Esophagus squamous epithelium (tissue), 5 donors: ENCODE results near the gene AOPEP. TPM values are rescaled to one million over a fixed set of nuclear protein-coding genes. Genes with fewer than 3 reads are reported as not detected.

ENCODE experiments used
- DNase-seq: peaks from one replicate; lab custom pipeline; 2025; lab: John Stamatoyannopoulos, UW
- H3K27ac ChIP-seq, 4 donors: fragments of 200-600 bp; sonication (generic); one replicate each; pipeline ENCODE4 v1.5.1; 2016 to 2019; ENCODE audit warnings: mild to moderate bottlenecking in 1 of 4
- H3K27me3 ChIP-seq, 4 donors: fragments of 200-600 bp; sonication (generic); 1 replicate in 3 of 4; 2 replicates in 1 of 4; pipeline versions ENCODE4 v1.5.1 to v1.6.0; 2017 to 2021; ENCODE audit warnings: antibody characterized with exemption in 1 of 4
- H3K36me3 ChIP-seq, 3 donors: fragments of 200-600 bp; sonication (generic); one replicate each; pipeline ENCODE4 v1.5.1; 2016 to 2019
- H3K4me1 ChIP-seq, 3 donors: fragments of 200-600 bp; sonication (generic); one replicate each; pipeline ENCODE4 v1.5.1; 2017 to 2019
- H3K4me3 ChIP-seq, 4 donors: fragments of 200-600 bp; sonication (generic); 1 replicate in 3 of 4; 2 replicates in 1 of 4; pipeline ENCODE4 v1.5.1; 2016 to 2019; ENCODE audit warnings: mild to moderate bottlenecking in 2 of 4, moderate library complexity in 1 of 4
- H3K9me3 ChIP-seq, 3 donors: fragments of 200-600 bp; sonication (generic); one replicate each; pipeline ENCODE4 v1.5.1; 2016 to 2019
- POLR2A ChIP-seq, 4 donors: fragments of 450-650 bp; IDR thresholded peaks; one replicate each; pipeline ENCODE4 v1.6.1; 2017; ENCODE audit warnings: antibody characterized with exemption in 4 of 4, mild to moderate bottlenecking in 4 of 4, moderate library complexity in 3 of 4
- WGBS, 2 donors: methylation state at CpG; one replicate each; pipeline ENCODE4 v1.1.5; 2018; 5-methylcytosine and 5-hydroxymethylcytosine counted together
- intact Hi-C: fragments of 100-400 bp; cut with DNase I; formaldehyde crosslinking; loops from one replicate; pipeline ENCODE4 v1.15.0; 2022
- total RNA-seq, 4 donors: library from RNA; depleted of rRNA; stranded (reverse); fragments of >200 nt; gene quantifications; one replicate each; pipeline ENCODE4 v1.1.0, GENCODE V29; 2016
- TF ChIP-seq, protein P1 (sequence below), 6 experiments: fragments of 450-650 bp in 4 of 6; fragments of 200-600 bp in 2 of 6; sonication (generic) in 2 of 6; IDR thresholded peaks; one replicate each; pipeline ENCODE4 v1.5.1; 2016 to 2019; ENCODE audit warnings: antibody characterized with exemption in 6 of 6, mild to moderate bottlenecking in 4 of 6, moderate library complexity in 4 of 6
- donor health status: DM: yes; HTN: yes; CAD: no.

The AOPEP gene
- total RNA-seq, 4 donors from 2014 or later, result 101 to 300 (median 115) TPM

DNA sequence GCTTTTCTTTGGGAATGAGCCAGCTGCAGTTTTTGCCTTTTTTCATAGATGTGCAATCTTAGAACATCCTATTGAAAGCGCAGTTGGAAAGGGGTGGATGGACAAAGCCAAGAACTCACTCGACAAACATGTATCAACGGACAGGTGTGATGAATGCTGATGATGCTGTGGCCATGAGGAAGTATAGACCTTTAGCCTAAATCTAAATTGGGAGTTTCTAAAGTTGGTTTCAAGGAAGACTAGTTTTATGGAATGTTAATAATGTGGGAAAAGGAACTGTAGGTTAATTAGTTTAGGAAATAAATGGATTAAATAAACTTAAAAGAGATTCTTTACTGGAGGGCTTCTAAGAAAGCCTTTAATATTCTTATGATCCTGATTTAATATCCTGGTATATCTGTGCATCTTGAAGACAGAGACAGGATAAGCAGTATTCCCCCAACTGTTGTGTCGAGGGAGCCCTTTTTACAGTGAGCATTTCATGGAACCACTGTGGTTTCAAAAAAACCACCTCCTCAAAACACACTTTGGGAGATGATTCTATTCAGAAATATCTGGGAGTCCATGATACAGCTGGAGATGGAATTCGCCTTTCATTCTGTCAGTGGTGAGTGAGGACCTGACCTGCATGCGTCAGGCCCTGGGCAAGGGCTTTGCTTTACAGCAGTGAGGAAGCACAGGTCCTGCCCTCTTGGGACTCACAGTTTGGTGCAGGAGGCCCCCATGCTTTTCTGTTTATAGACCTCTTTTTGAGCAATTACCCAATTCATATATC, 82.6 kb downstream of the AOPEP start:
- Histone ChIP-seq H3K4me1 (peaks cover 4 to 61% (median 28%) of the 10 kb centered on the region in 3 donors), H3K27ac (peak overlapping the region in 1 of 4 donors; percentile 13), H3K9me3 (no peaks in the 10 kb centered on the region), H3K4me3 (no peak overlapping the region), H3K27me3 (no peaks in the 10 kb centered on the region), H3K36me3 (no peaks in the 10 kb centered on the region)
- 93 to 97% methylated on average over 6 of the region's 6 CpGs for WGBS, 2 donors
- TF ChIP-seq, protein P1, sequence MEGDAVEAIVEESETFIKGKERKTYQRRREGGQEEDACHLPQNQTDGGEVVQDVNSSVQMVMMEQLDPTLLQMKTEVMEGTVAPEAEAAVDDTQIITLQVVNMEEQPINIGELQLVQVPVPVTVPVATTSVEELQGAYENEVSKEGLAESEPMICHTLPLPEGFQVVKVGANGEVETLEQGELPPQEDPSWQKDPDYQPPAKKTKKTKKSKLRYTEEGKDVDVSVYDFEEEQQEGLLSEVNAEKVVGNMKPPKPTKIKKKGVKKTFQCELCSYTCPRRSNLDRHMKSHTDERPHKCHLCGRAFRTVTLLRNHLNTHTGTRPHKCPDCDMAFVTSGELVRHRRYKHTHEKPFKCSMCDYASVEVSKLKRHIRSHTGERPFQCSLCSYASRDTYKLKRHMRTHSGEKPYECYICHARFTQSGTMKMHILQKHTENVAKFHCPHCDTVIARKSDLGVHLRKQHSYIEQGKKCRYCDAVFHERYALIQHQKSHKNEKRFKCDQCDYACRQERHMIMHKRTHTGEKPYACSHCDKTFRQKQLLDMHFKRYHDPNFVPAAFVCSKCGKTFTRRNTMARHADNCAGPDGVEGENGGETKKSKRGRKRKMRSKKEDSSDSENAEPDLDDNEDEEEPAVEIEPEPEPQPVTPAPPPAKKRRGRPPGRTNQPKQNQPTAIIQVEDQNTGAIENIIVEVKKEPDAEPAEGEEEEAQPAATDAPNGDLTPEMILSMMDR (IDR thresholded peaks at IDR 0.05), result no peak
- no peak for TF ChIP-seq POLR2A (IDR thresholded peaks at IDR 0.05)
- no peak for DNase-seq
- intact Hi-C loops, result no loop called here

DNA sequence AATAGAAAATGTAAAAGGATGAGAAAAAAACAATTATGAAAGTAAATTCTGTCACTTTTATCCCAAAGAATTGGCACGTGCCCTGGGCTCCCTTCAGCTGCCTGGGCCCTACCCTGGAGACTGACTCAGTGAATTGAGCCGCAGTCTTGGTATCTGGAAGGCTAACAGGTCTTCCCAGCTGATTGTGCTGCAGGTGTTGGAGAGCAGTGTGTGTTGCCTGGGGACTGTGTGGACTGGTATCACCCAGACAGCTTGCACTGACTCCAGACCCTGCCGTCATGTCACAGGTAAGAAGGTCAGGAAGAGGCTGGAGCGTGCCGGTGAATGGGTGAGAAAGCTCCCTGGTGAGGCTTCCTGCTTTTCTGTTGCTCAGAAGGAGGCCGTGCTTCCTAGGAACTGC, 83.3 kb downstream of the AOPEP start:
- Histone ChIP-seq H3K4me1 (peaks cover 4 to 59% (median 22%) of the 10 kb centered on the region in 3 donors), H3K27ac (peak overlapping the region in 1 of 4 donors; percentile 13), H3K4me3 (no peak overlapping the region), H3K36me3 (no peaks in the 10 kb centered on the region), H3K27me3 (no peaks in the 10 kb centered on the region), H3K9me3 (no peaks in the 10 kb centered on the region)
- no peak for DNase-seq
- intact Hi-C loops, result no loop called here
- no peak for TF ChIP-seq POLR2A (IDR thresholded peaks at IDR 0.05)
- TF ChIP-seq, protein P1 (IDR thresholded peaks at IDR 0.05), result no peak
- 80 to 88% methylated on average over 6 of the region's 6 CpGs for WGBS, 2 donors

DNA sequence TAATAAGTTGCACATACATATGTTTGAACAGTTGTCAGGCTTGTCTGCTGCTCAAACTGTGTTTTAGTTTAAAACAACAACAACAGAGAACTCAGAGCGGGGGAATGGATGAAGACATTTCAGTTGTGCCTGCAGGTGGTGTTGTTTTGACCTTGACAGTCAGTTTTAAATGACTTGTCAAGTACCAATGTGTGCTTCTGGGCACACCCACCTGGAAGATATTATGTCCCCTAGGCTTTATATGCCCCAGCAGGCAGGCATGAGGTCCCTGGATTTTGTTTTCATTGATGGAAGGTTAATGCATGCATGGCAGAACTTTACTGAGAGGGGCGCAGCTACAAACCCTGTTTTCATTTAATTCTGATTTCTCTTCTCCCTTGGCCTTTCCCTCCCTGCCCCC, 84.6 kb downstream of the AOPEP start:
- DNase-seq, result no peak
- Histone ChIP-seq H3K4me3 (no peak overlapping the region), H3K36me3 (no peaks in the 10 kb centered on the region), H3K27me3 (no peaks in the 10 kb centered on the region), H3K27ac (no peak overlapping the region), H3K9me3 (no peaks in the 10 kb centered on the region), H3K4me1 (peaks cover 4 to 49% (median 12%) of the 10 kb centered on the region in 3 donors)
- WGBS, 2 donors, result 81 to 100% methylated on average over 2 of the region's 2 CpGs
- intact Hi-C loops, result no loop called here
- TF ChIP-seq POLR2A (IDR thresholded peaks at IDR 0.05), result no peak
- TF ChIP-seq, protein P1 (IDR thresholded peaks at IDR 0.05), result no peak

DNA sequence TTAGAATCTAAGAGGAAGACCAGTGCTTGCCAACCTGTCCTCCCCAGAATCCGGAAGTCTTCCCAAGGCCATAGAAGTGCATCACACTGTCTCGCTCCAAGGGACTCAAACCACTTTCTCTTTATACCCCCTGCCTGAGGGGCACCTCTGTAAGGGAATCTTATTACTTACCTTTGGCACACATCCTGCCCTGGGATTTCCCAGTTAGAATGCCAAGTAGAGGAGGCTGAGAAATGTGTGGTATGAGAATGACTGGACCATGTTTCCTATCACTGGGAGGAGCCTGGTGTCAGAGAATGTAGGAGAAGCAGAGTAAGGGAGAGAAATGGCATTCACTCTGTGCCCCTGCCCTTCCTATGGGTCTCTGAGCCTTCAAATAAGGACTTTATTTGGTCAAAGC, 85.8 kb downstream of the AOPEP start:
- Histone ChIP-seq H3K27me3 (no peaks in the 10 kb centered on the region), H3K4me1 (peaks cover 0 to 39% (median 2%) of the 10 kb centered on the region in 3 donors), H3K27ac (no peak overlapping the region), H3K4me3 (no peak overlapping the region), H3K9me3 (no peaks in the 10 kb centered on the region), H3K36me3 (no peaks in the 10 kb centered on the region)
- intact Hi-C loops, result no loop called here
- DNase-seq, result no peak
- 64 to 79% methylated on average over 2 of the region's 2 CpGs for WGBS, 2 donors
- no peak for TF ChIP-seq POLR2A (IDR thresholded peaks at IDR 0.05)
- TF ChIP-seq, protein P1 (IDR thresholded peaks at IDR 0.05), result no peak

DNA sequence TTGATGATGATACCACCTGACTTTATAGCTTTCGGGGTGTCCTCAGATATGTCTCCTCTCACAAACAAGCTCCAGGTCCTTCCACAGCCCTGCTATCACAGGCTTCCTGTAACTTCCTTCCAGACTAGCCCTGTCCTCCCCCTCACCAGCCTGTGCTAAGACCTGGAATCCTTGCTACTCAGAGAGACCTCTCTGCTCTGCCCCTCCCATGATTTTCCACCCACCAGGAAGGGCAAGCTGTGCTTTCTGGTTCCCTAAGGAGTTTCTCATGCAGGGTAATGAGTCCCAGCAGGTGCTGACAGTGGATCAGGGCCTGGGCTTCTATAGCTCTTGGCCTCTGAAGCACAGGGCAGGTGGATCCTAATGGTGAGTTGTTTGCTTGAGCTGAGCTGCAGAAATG, 86.9 kb downstream of the AOPEP start:
- Histone ChIP-seq H3K27ac (no peak overlapping the region), H3K36me3 (no peaks in the 10 kb centered on the region), H3K4me1 (peaks cover 0 to 39% (median 5%) of the 10 kb centered on the region in 3 donors), H3K9me3 (no peaks in the 10 kb centered on the region), H3K27me3 (no peaks in the 10 kb centered on the region), H3K4me3 (no peak overlapping the region)
- intact Hi-C loops, result no loop called here
- TF ChIP-seq, protein P1 (IDR thresholded peaks at IDR 0.05), result no peak
- no peak for TF ChIP-seq POLR2A (IDR thresholded peaks at IDR 0.05)
- DNase-seq, result no peak
- WGBS, 2 donors, result 90 to 100% methylated on average over 1 of the region's 1 CpG
